Colonic mucosa (tissue), 4 donors: ENCODE measurements around the gene UBL3. TPM values are rescaled to one million over a fixed set of nuclear protein-coding genes. Genes with fewer than 3 reads are reported as not detected.

Experiments used
- DNase-seq: peaks from one replicate; pipeline ENCODE4 v3.0.0-alpha.2; 2020
- H3K27ac ChIP-seq: fragments of 200-600 bp; one replicate; pipeline ENCODE4 v1.8.0; 2021
- H3K27me3 ChIP-seq: fragments of 200-600 bp; one replicate; pipeline ENCODE4 v1.8.0; 2021
- H3K36me3 ChIP-seq: fragments of 200-600 bp; one replicate; pipeline ENCODE4 v1.8.0; 2021
- H3K4me1 ChIP-seq: fragments of 200-600 bp; one replicate; pipeline ENCODE4 v1.8.0; 2021; ENCODE audit warnings: mild to moderate bottlenecking
- H3K4me3 ChIP-seq: fragments of 200-600 bp; one replicate; pipeline ENCODE4 v1.8.0; 2021
- H3K9ac ChIP-seq, 2 donors: one replicate each; pipeline ENCODE4 v1.7.0; 2013; ENCODE audit warnings: control low read depth in 2 of 2, low read depth in 2 of 2, low read length in 2 of 2
- H3K9me3 ChIP-seq: fragments of 200-600 bp; one replicate; pipeline ENCODE4 v1.8.0; 2021
- intact Hi-C: fragments of 100-400 bp; cut with DNase I; formaldehyde crosslinking; loops from one replicate; pipeline ENCODE4 v1.14.1; 2022
- total RNA-seq, 2 donors: library from RNA; stranded (reverse); fragmentation: NEBNext Ultra II Directional in 1 of 2; extraction: Animal tissue kit (Norgen Biotek cat#: 25700) in 1 of 2; gene quantifications; one replicate each; pipeline ENCODE4 v1.2.1, GENCODE V29; 2021
- TF ChIP-seq, protein P1 (sequence below): fragments of 200-600 bp; IDR thresholded peaks from one replicate; pipeline ENCODE4 v1.8.0; 2022; ENCODE audit warnings: antibody characterized with exemption, mild to moderate bottlenecking
- donor health status: healthy.
- donor health status: DM: no; HTN: no; CAD: no.
- donor health status: DM: no; HTN: no; CAD: no.

Gene UBL3
- total RNA-seq, 2 donors from 2014 or later: 30.0 to 50.3 TPM

DNA sequence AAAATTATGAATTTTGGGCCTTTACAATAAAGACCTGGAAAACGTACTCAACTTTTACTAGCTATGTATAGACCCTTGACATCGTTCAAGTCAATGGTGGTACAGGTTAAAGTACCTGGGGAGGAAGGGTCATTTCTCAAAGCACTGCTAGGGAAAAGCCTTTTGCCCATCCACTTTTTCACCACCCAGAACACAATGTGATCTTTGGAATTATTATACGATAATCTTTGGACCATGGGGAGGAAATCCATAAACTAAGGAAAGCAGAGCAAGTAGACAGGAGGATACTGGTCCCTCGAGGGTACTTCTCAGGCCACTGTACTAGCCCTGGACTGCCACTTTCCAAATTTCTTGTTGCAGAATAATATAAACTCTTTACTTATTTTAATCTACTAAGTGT, 39.5 kb downstream of the UBL3 start:
- Histone ChIP-seq H3K27ac (no peak overlapping the region), H3K9ac (no peak overlapping the region), H3K36me3 (no peaks in the 10 kb centered on the region), H3K9me3 (no peaks in the 10 kb centered on the region), H3K4me1 (no peaks in the 10 kb centered on the region), H3K4me3 (no peak overlapping the region), H3K27me3 (no peaks in the 10 kb centered on the region)
- intact Hi-C loops: no loop called here
- TF ChIP-seq, protein P1, sequence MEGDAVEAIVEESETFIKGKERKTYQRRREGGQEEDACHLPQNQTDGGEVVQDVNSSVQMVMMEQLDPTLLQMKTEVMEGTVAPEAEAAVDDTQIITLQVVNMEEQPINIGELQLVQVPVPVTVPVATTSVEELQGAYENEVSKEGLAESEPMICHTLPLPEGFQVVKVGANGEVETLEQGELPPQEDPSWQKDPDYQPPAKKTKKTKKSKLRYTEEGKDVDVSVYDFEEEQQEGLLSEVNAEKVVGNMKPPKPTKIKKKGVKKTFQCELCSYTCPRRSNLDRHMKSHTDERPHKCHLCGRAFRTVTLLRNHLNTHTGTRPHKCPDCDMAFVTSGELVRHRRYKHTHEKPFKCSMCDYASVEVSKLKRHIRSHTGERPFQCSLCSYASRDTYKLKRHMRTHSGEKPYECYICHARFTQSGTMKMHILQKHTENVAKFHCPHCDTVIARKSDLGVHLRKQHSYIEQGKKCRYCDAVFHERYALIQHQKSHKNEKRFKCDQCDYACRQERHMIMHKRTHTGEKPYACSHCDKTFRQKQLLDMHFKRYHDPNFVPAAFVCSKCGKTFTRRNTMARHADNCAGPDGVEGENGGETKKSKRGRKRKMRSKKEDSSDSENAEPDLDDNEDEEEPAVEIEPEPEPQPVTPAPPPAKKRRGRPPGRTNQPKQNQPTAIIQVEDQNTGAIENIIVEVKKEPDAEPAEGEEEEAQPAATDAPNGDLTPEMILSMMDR: no peak
- no peak for DNase-seq

DNA sequence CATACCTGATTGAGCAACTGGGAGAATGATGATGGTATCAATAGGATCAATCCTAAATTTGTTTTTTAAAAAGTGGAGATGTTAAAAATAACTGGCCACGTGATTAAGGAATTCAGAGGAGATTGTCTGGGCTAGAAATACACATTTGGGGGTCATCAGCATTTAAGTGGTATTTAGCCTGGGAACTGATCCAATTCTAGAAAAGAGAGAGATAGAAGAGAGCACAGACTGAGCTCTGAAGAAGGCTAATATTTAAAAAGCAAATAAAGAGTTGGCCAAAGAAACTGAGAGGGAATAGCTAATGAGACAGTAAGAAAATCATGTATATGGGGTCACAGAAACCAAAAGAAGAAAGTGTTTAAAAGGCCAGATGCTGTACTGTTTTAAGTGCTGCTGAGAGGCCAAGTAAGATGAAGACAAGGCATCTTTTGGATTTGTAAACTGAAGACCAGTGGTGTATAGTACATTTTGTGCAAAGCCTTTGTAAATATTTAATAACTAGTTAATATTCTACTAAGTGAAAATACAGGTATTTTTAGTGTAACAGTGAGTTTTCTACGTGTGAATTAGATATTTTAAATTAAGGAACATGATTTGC, 40.2 kb downstream of the UBL3 start:
- TF ChIP-seq, protein P1: no peak
- Histone ChIP-seq H3K4me1 (no peaks in the 10 kb centered on the region), H3K4me3 (no peak overlapping the region), H3K27me3 (no peaks in the 10 kb centered on the region), H3K36me3 (no peaks in the 10 kb centered on the region), H3K9me3 (no peaks in the 10 kb centered on the region), H3K27ac (no peak overlapping the region), H3K9ac (no peak overlapping the region)
- intact Hi-C loops: no loop called here
- DNase-seq: no peak

DNA sequence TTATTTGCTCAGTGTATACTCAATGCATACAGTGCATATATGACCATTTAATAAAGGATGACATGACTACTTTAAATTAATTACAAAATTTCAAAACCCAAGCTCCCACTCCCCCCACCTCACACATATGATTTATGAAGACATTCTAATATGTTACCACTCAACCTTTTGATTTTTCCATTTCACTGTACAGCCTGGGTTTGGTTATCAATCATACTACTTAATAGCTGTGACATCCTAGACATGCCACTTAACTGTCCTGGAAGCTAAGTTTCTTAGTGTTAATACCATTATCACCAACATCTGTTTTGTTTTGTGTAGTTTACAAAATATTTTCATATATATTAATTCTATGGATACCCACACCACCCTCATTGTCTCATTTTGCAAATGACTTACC, 42.2 kb downstream of the UBL3 start:
- Histone ChIP-seq H3K4me3 (no peak overlapping the region), H3K9me3 (no peaks in the 10 kb centered on the region), H3K36me3 (no peaks in the 10 kb centered on the region), H3K9ac (no peak overlapping the region), H3K4me1 (no peaks in the 10 kb centered on the region), H3K27me3 (no peaks in the 10 kb centered on the region), H3K27ac (no peak overlapping the region)
- TF ChIP-seq, protein P1: no peak
- no peak for DNase-seq
- intact Hi-C loops: no loop called here

DNA sequence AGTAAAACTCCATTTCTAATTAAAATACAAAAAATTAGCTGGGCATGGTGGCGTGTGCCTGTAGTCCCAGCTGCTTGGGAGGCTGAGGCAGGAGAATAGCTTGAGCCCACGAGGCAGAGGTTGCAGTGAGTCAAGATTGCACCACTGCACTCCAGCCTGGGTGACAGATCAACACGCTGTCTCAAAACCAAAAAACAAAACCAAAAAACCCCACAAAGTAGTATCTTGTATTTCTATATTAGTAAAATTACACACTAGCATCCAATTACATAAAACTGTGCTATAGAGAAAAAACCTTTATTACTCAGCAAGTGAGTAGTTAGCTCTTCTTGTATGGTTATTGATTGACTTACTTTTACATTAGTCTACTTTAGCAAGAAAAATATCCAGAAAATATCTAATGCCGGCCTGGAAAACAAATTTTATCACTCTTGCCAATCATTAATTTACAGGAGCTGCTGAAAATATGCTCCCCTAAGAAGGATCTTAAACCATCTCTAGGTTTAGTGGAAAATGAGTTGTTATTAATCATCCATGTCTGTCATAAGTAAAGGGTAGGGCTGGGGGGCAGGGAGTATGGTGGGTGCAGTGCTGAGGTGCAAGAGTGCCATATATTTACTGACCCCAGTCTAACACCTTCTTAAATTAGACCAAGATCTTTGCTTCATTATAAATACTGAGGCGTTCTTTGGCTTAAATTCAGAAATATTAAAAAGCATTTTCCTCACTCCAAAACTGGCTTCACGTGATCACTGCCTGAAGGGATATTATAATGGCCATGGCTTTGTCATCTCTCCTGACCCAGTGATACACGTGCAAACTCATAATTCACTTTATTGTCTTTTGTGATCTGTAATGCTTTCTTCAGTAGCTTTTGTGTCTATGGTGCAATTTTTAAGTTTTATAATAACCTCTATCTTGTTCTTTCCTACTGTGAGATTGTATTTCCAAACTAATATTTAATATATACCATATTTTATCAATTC, 44.1 kb downstream of the UBL3 start:
- DNase-seq: no peak
- no peaks in the 10 kb centered on the region for H3K36me3 ChIP-seq
- H3K4me1 ChIP-seq: no peaks in the 10 kb centered on the region
- TF ChIP-seq, protein P1: no peak
- no peak overlapping the region for H3K27ac ChIP-seq
- no peaks in the 10 kb centered on the region for H3K27me3 ChIP-seq
- H3K9ac ChIP-seq: no peak overlapping the region
- no peak overlapping the region for H3K4me3 ChIP-seq
- intact Hi-C loops: no loop called here
- H3K9me3 ChIP-seq: no peaks in the 10 kb centered on the region

DNA sequence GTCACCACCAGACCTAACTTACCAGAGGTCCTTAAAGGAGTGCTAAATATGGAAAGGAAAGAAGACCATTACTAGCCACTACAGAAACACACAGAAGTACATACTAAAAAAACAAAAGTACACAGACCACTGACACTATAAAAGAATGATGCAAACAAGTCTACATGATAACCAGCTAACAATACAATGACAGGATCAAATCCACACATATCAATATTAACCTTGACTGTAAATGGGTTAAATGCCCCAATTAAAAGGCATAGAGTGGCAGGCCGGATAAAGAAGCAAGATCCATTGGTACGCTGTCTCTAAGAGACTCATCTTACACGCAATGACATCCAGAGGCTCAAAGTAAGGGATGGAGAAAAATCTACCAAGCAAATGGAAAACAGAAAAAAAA, 47.2 kb downstream of the UBL3 start:
- intact Hi-C loops: no loop called here
- Histone ChIP-seq H3K36me3 (no peaks in the 10 kb centered on the region), H3K27ac (no peak overlapping the region), H3K4me1 (no peaks in the 10 kb centered on the region), H3K9me3 (no peaks in the 10 kb centered on the region), H3K27me3 (no peaks in the 10 kb centered on the region), H3K9ac (no peak overlapping the region), H3K4me3 (no peak overlapping the region)
- TF ChIP-seq, protein P1: no peak
- no peak for DNase-seq
